T-cell (primary cell): ENCODE measurements around the gene MRE11. TPM values are rescaled to one million over a fixed set of nuclear protein-coding genes. Genes with fewer than 3 reads are reported as not detected.

Experiments used
- ATAC-seq, 4 experiments: fragments of 200-7000 bp in 3 of 4; fragments of 150-1000 bp in 1 of 4; cut with Tn5 transposase; replicated peaks in 1 of 4; 1 replicate in 3 of 4; 2 replicates in 1 of 4; pipeline ENCODE4 v1.10.0; 2021; ENCODE audit warnings: moderate library complexity in 3 of 4, mild to moderate bottlenecking in 2 of 4, moderate number of reproducible peaks in 1 of 4
- CTCF ChIA-PET, 2 donors: fragments of 300-600 bp; sonication (Branson Sonifier 250); formaldehyde crosslinking; loops; one replicate each; lab custom pipeline; 2022; ENCODE audit warnings: antibody characterized with exemption in 2 of 2; lab: Charles Lee
- POLR2A ChIA-PET, 2 donors: fragments of 300-600 bp; sonication (Branson Sonifier 250); formaldehyde crosslinking; loops; one replicate each; lab custom pipeline; 2022; ENCODE audit warnings: antibody characterized with exemption in 2 of 2; lab: Charles Lee
- DNase-seq, 35 experiments: peaks; one replicate each; pipeline versions ENCODE4 v3.0.0 to v3.0.0-alpha.2; 2013 to 2023
- H3K27ac ChIP-seq: one replicate; pipeline ENCODE4 v1.5.1; 2013; ENCODE audit warnings: low read length
- H3K27me3 ChIP-seq, 2 experiments: replicated peaks in 1 of 2; 1 replicate in 1 of 2; 2 replicates in 1 of 2; pipeline versions ENCODE4 v1.6.1 to v1.7.0; 2013; ENCODE audit warnings: low read length in 1 of 2, mixed read lengths in 1 of 2; ENCODE audit not compliant: control insufficient read depth in 2 of 2, insufficient read depth in 2 of 2; ENCODE audit errors: extremely low read depth in 1 of 2
- H3K36me3 ChIP-seq, 2 donors: 1 replicate in 1 of 2; 2 replicates in 1 of 2; pipeline versions ENCODE4 v1.6.1 to v1.7.0; 2013; ENCODE audit warnings: low read length in 1 of 2; ENCODE audit not compliant: control insufficient read depth in 2 of 2, insufficient read depth in 1 of 2; ENCODE audit errors: extremely low read depth in 1 of 2
- H3K4me1 ChIP-seq, 2 experiments: 1 replicate in 1 of 2; 2 replicates in 1 of 2; pipeline versions ENCODE4 v1.6.1 to v1.7.0; 2013; ENCODE audit warnings: low read length in 2 of 2, mixed read lengths in 1 of 2; ENCODE audit not compliant: insufficient read depth in 2 of 2, control insufficient read depth in 1 of 2; ENCODE audit errors: extremely low read depth in 1 of 2
- H3K4me3 ChIP-seq, 2 donors: 1 replicate in 1 of 2; 2 replicates in 1 of 2; pipeline versions ENCODE4 v1.5.1 to v1.7.0; 2013; ENCODE audit warnings: mild to moderate bottlenecking in 2 of 2, low read length in 1 of 2, moderate library complexity in 1 of 2; ENCODE audit not compliant: control insufficient read depth in 1 of 2; ENCODE audit errors: extremely low read depth in 1 of 2
- H3K9me3 ChIP-seq: 2 replicates; pipeline ENCODE4 v1.7.0; 2013
- H3K27ac Mint-ChIP-seq, 2 donors: one replicate each; pipeline ENCODE4 v1.8.0; 2020 to 2021; ENCODE audit warnings: mild to moderate bottlenecking in 2 of 2, mixed read lengths in 2 of 2
- H3K27me3 Mint-ChIP-seq, 2 donors: one replicate each; pipeline ENCODE4 v1.8.0; 2021 to 2022; ENCODE audit warnings: mixed read lengths in 2 of 2
- H3K36me3 Mint-ChIP-seq: one replicate; pipeline ENCODE4 v1.8.0; 2021; ENCODE audit warnings: mixed read lengths
- H3K4me1 Mint-ChIP-seq, 3 donors: one replicate each; pipeline ENCODE4 v1.8.0; 2020 to 2022; ENCODE audit warnings: mixed read lengths in 3 of 3, mild to moderate bottlenecking in 1 of 3
- H3K4me3 Mint-ChIP-seq, 3 donors: one replicate each; pipeline ENCODE4 v1.8.0; 2020 to 2022; ENCODE audit warnings: mild to moderate bottlenecking in 3 of 3, mixed read lengths in 3 of 3, moderate library complexity in 3 of 3
- H3K9me3 Mint-ChIP-seq, 3 donors: one replicate each; pipeline ENCODE4 v1.8.0; 2020 to 2022; ENCODE audit warnings: mixed read lengths in 3 of 3
- WGBS: methylation state at CpG from one replicate; pipeline ENCODE4 v1.1.5; 2013; ENCODE audit warnings: missing lambda C conversion rate; ENCODE audit not compliant: insufficient coverage; 5-methylcytosine and 5-hydroxymethylcytosine counted together
- total RNA-seq, 35 experiments: library from RNA in 6 of 35; stranded (reverse) in 6 of 35; fragments of 120-200 nt in 1 of 35; gene quantifications; one replicate each; pipeline versions ENCODE4 v1.2.1 to v1.2.4 and lab custom pipeline; 2013 to 2026

The MRE11 gene
- total RNA-seq (10 to 100 TPM; 22.1 to 34.0 (median 27.4) TPM), total RNA-seq (lab: John Stamatoyannopoulos, UW) (20.6 to 87.0 (median 53.1) reads per million in 29 experiments)
- 37.4 TPM for total RNA-seq (2013)

GRCh38 chr11:94493281-94494125 is at the start of gene MRE11, which contains the start of gene ANKRD49:
MRE11 (minus strand) TSS chr11:94493844; CDS start chr11:94492801, 1,043 bp downstream.
ANKRD49 (plus strand) TSS chr11:94493984; CDS start chr11:94496694, 2,710 bp downstream.
- no peaks in the 10 kb centered on the region for H3K27me3 ChIP-seq
- ChIA-PET POLR2A (interaction anchor here (0.6 to 0.7 kb wide), 2 partner anchors 365 to 724 kb away, joined by 3 read pairs; no protein-coding TSS in a partner anchor), CTCF (interaction anchor here in 1 of 2 donors (1.0 to 1.3 kb wide), 3 partner anchors 10 to 54 kb away, joined by 3 to 10 read pairs (median 7); no protein-coding TSS in a partner anchor)
- peaks cover 6 to 20% of the 10 kb centered on the region in 2 experiments for H3K4me1 ChIP-seq
- WGBS = under 1% methylated on average over 52 of the region's 55 CpGs
- Mint-ChIP-seq H3K27ac (peak within 1 kb of the TSS; percentile 94 to 96), H3K36me3 (peaks cover 22% of the 10 kb centered on the region), H3K27me3 (no peaks in the 10 kb centered on the region), H3K4me3 (peak within 1 kb of the TSS; percentile 92 to 97 (median 96)), H3K9me3 (no peaks in the 10 kb centered on the region), H3K4me1 (peaks cover 42 to 64% (median 44%) of the 10 kb centered on the region in 3 donors)
- ATAC-seq (peak; percentile 99 to 100 (median 100)), DNase-seq (peak; percentile 90 to 99 (median 96))
- H3K27ac ChIP-seq = peak within 1 kb of the TSS; percentile 91
- peaks cover 0 to 33% of the 10 kb centered on the region in 2 donors for H3K36me3 ChIP-seq
- H3K9me3 ChIP-seq = no peaks in the 10 kb centered on the region
- peak within 1 kb of the TSS; percentile 98 for H3K4me3 ChIP-seq

- no peak overlapping the region for H3K27ac ChIP-seq
- ChIA-PET POLR2A (no interaction called here), CTCF (no interaction called here)
- no peak overlapping the region for H3K27ac Mint-ChIP-seq
- no peak overlapping the region for H3K4me3 Mint-ChIP-seq
- H3K36me3 Mint-ChIP-seq = no peaks in the 10 kb centered on the region
- ATAC-seq (no peak), DNase-seq (no peak)
- peaks cover 0 to 6% of the 10 kb centered on the region in 2 experiments for H3K4me1 ChIP-seq
- no peaks in the 10 kb centered on the region for H3K27me3 ChIP-seq
- no CpG with 5 or more reads among the region's 1 CpG for WGBS
- H3K4me3 ChIP-seq = no peak overlapping the region
- H3K36me3 ChIP-seq = no peaks in the 10 kb centered on the region
- no peaks in the 10 kb centered on the region for H3K9me3 ChIP-seq
- H3K9me3 Mint-ChIP-seq = no peaks in the 10 kb centered on the region
- peaks cover 12 to 24% of the 10 kb centered on the region in 2 donors for H3K27me3 Mint-ChIP-seq
- H3K4me1 Mint-ChIP-seq = peaks cover 10 to 12% (median 11%) of the 10 kb centered on the region in 3 donors
Measured at GRCh38 chr11:94539420-94539819, 45.8 kb upstream of the MRE11 start.

- 82% methylated on average over 3 of the region's 3 CpGs for WGBS
- no peaks in the 10 kb centered on the region for H3K9me3 Mint-ChIP-seq
- H3K4me1 Mint-ChIP-seq = no peaks in the 10 kb centered on the region
- Histone ChIP-seq H3K4me3 (no peak overlapping the region), H3K9me3 (no peaks in the 10 kb centered on the region), H3K27ac (no peak overlapping the region), H3K4me1 (no peaks in the 10 kb centered on the region), H3K27me3 (no peaks in the 10 kb centered on the region), H3K36me3 (no peaks in the 10 kb centered on the region)
- ATAC-seq (no peak), DNase-seq (no peak)
- H3K27me3 Mint-ChIP-seq = peaks cover 12 to 30% of the 10 kb centered on the region in 2 donors
- H3K27ac Mint-ChIP-seq = no peak overlapping the region
- POLR2A ChIA-PET = interaction anchor here in 1 of 2 donors (0.7 kb wide), 1 partner anchor 1521 kb away, joined by 4 read pairs; no protein-coding TSS in a partner anchor
- CTCF ChIA-PET = no interaction called here
- no peak overlapping the region for H3K4me3 Mint-ChIP-seq
- H3K36me3 Mint-ChIP-seq = no peaks in the 10 kb centered on the region
Measured at GRCh38 chr11:94537031-94537600, 43.5 kb upstream of the MRE11 start.

GRCh38 chr11:94536386-94536785 is 42.7 kb upstream of the MRE11 start:
- ChIA-PET CTCF (no interaction called here), POLR2A (interaction anchor here in 1 of 2 donors (0.7 kb wide), 1 partner anchor 1522 kb away, joined by 4 read pairs; no protein-coding TSS in a partner anchor)
- H3K27me3 Mint-ChIP-seq = peaks cover 12 to 31% of the 10 kb centered on the region in 2 donors
- H3K9me3 Mint-ChIP-seq = no peaks in the 10 kb centered on the region
- no peaks in the 10 kb centered on the region for H3K36me3 Mint-ChIP-seq
- H3K36me3 ChIP-seq = no peaks in the 10 kb centered on the region
- no peak overlapping the region for H3K27ac Mint-ChIP-seq
- H3K27ac ChIP-seq = no peak overlapping the region
- H3K4me3 Mint-ChIP-seq = no peak overlapping the region
- ATAC-seq = no peak
- no peak for DNase-seq
- H3K4me1 Mint-ChIP-seq = no peaks in the 10 kb centered on the region
- no peaks in the 10 kb centered on the region for H3K27me3 ChIP-seq
- H3K4me1 ChIP-seq = no peaks in the 10 kb centered on the region
- H3K4me3 ChIP-seq = no peak overlapping the region
- no peaks in the 10 kb centered on the region for H3K9me3 ChIP-seq

- 91% methylated on average over 3 of the region's 6 CpGs for WGBS
- DNase-seq (no peak), ATAC-seq (no peak)
- no peaks in the 10 kb centered on the region for H3K27me3 ChIP-seq
- H3K4me1 Mint-ChIP-seq = no peaks in the 10 kb centered on the region
- no peaks in the 10 kb centered on the region for H3K4me1 ChIP-seq
- no peaks in the 10 kb centered on the region for H3K36me3 ChIP-seq
- ChIA-PET CTCF (no interaction called here), POLR2A (interaction anchor here in 1 of 2 donors (0.6 kb wide), 1 partner anchor 124 kb away, joined by 4 read pairs; no protein-coding TSS in a partner anchor)
- no peaks in the 10 kb centered on the region for H3K9me3 ChIP-seq
- H3K27me3 Mint-ChIP-seq = peaks cover 12 to 41% of the 10 kb centered on the region in 2 donors
- H3K36me3 Mint-ChIP-seq = no peaks in the 10 kb centered on the region
- H3K4me3 ChIP-seq = no peak overlapping the region
- H3K9me3 Mint-ChIP-seq = no peaks in the 10 kb centered on the region
- no peak overlapping the region for H3K4me3 Mint-ChIP-seq
- no peak overlapping the region for H3K27ac ChIP-seq
- H3K27ac Mint-ChIP-seq = no peak overlapping the region
Measured at GRCh38 chr11:94533696-94534630, 40.3 kb upstream of the MRE11 start.
